Right lobe of liver (tissue), 4 donors: ENCODE data around the gene PTPRD.

Source experiments
- CTCF ChIP-seq, 4 donors: fragments of 200-600 bp in 3 of 4; fragments of 450-650 bp in 1 of 4; IDR thresholded peaks; one replicate each; pipeline versions ENCODE4 v1.5.1 to v1.8.0; 2016 to 2022; ENCODE audit warnings: antibody characterized with exemption in 4 of 4, mild to moderate bottlenecking in 2 of 4
- POLR2A ChIP-seq: fragments of 450-650 bp; IDR thresholded peaks from one replicate; pipeline ENCODE4 v1.6.1; 2017; ENCODE audit warnings: antibody characterized with exemption, mild to moderate bottlenecking
- donor health status: DM: no; HTN: no; CAD: no.
- donor health status: DM: no; HTN: no; CAD: no.
- donor health status: DM: no; HTN: yes; CAD: no.

- TF ChIP-seq CTCF (IDR thresholded peaks at IDR 0.05) (no peak), POLR2A (no peak)
These were observed 1707.9 kb downstream of the PTPRD start for GRCh38 chr9:8904771-8905515.
